ENCODE measurements around the gene ANKH.

- no peak for TF ChIP-seq POLR2A (IDR thresholded peaks at IDR 0.05)
- TF ChIP-seq CTCF (IDR thresholded peaks at IDR 0.05), result no peak
- TF ChIP-seq EP300 (IDR thresholded peaks at IDR 0.05), result no peak
These were observed 120.9 kb downstream of the ANKH start for GRCh38 chr5:14750712-14751111.
